BJ (cell line): Measurements from ENCODE around the gene MZF1. TPM values are rescaled to one million over a fixed set of nuclear protein-coding genes. Genes with fewer than 3 reads are reported as not detected.

Experiments used
- CTCF ChIA-PET: fragments of 350-600 bp; formaldehyde crosslinking; extraction: SDS; loops from one replicate; lab custom pipeline; 2021; ENCODE audit warnings: antibody characterized with exemption, inconsistent platforms; lab: Yijun Ruan, JAX
- POLR2A ChIA-PET: fragments of 300-600 bp; sonication (Branson Sonifier 250); formaldehyde crosslinking; extraction: SDS; loops from one replicate; lab custom pipeline; 2021; ENCODE audit warnings: antibody characterized with exemption; lab: Charles Lee
- DNase-seq: peaks from one replicate; pipeline ENCODE4 v3.0.0-alpha.2; 2011; ENCODE audit warnings: low read depth
- H3K27me3 ChIP-seq: 2 replicates; pipeline ENCODE4 v1.6.0; 2011; ENCODE audit warnings: low read length; ENCODE audit not compliant: control insufficient read depth, insufficient read depth
- H3K36me3 ChIP-seq: 2 replicates; pipeline ENCODE4 v1.5.1; 2011; ENCODE audit warnings: low read length; ENCODE audit not compliant: control insufficient read depth, insufficient read depth
- H3K4me3 ChIP-seq: 2 replicates; pipeline ENCODE4 v1.5.1; 2011; ENCODE audit warnings: low read depth, mild to moderate bottlenecking, control low read depth, low read length
- CTCF ChIP-seq: IDR thresholded peaks from 2 replicates; pipeline ENCODE4 v1.5.1; 2011; ENCODE audit warnings: low read depth, mild to moderate bottlenecking, control low read depth, inconsistent platforms, low read length, moderate library complexity; ENCODE audit not compliant: insufficient read depth
- polyA plus RNA-seq: library from polyadenylated mRNA; depleted of rRNA; stranded (reverse); fragments of >200 nt; gene quantifications from 2 replicates; pipeline ENCODE4 v1.2.3, GENCODE V29; 2011

The MZF1 gene
- polyA plus RNA-seq, 1 experiment, result 12.5 TPM

- Histone ChIP-seq H3K27me3 (no peaks in the 10 kb centered on the region), H3K4me3 (no peak overlapping the region), H3K36me3 (peaks cover 16% of the 10 kb centered on the region)
- CTCF ChIA-PET, result interaction anchor here (1.4 kb wide), 1 partner anchor 52 kb away, joined by 3 read pairs; the partner anchor contains the start of gene ZBTB45
- POLR2A ChIA-PET, result no interaction called here
- no peak for DNase-seq
- no peak for TF ChIP-seq CTCF
These were observed 1.6 kb downstream of the MZF1 start for GRCh38 chr19:58571575-58571947.

- CTCF ChIA-PET, result interaction anchor here (1.4 kb wide), 1 partner anchor 51 kb away, joined by 3 read pairs; the partner anchor contains the start of gene ZBTB45
- POLR2A ChIA-PET, result no interaction called here
- TF ChIP-seq CTCF, result no peak
- Histone ChIP-seq H3K4me3 (no peak overlapping the region), H3K36me3 (peaks cover 16% of the 10 kb centered on the region), H3K27me3 (no peaks in the 10 kb centered on the region)
- no peak for DNase-seq
These were observed 2.2 kb downstream of the MZF1 start for GRCh38 chr19:58570770-58571574.

GRCh38 chr19:58569943-58570670, 3.0 kb downstream of the MZF1 start:
- no peaks in the 10 kb centered on the region for H3K27me3 ChIP-seq
- H3K4me3 ChIP-seq, result no peak overlapping the region
- ChIA-PET CTCF (no interaction called here), POLR2A (no interaction called here)
- TF ChIP-seq CTCF, result no peak
- H3K36me3 ChIP-seq, result peaks cover 16% of the 10 kb centered on the region
- no peak for DNase-seq

GRCh38 chr19:58569191-58569942, 3.8 kb downstream of the MZF1 start:
- no peak for TF ChIP-seq CTCF
- ChIA-PET POLR2A (no interaction called here), CTCF (interaction anchor here (1.4 kb wide), 1 partner anchor 50 kb away, joined by 3 read pairs; the partner anchor contains the start of gene ZBTB45)
- no peak for DNase-seq
- Histone ChIP-seq H3K36me3 (peaks cover 16% of the 10 kb centered on the region), H3K27me3 (no peaks in the 10 kb centered on the region), H3K4me3 (no peak overlapping the region)
